ENCODE data around the gene SLC2A10.

GRCh38 chr20:46756419-46756818, 47.0 kb downstream of the SLC2A10 start:
- TF ChIP-seq POLR2A (IDR thresholded peaks at IDR 0.05) (no peak), CTCF (IDR thresholded peaks at IDR 0.05) (no peak)
